ENCODE results near the gene ANLN. TPM values are rescaled to one million over a fixed set of nuclear protein-coding genes. Genes with fewer than 3 reads are reported as not detected.
"Not testable (repeated sequence)": the region's sequence is repeated elsewhere in the genome, so short reads cannot be mapped to it uniquely, and the experiment has no call there.

Gene ANLN
- total RNA-seq, 1 experiment from 2014 or later, result 238 TPM

GRCh38 chr7:36464271-36464670, 74.6 kb downstream of the ANLN start:
- POLR2A ChIA-PET, result no interaction called here
- no TSS peak for BruUV-seq (replicated peaks)

DNA sequence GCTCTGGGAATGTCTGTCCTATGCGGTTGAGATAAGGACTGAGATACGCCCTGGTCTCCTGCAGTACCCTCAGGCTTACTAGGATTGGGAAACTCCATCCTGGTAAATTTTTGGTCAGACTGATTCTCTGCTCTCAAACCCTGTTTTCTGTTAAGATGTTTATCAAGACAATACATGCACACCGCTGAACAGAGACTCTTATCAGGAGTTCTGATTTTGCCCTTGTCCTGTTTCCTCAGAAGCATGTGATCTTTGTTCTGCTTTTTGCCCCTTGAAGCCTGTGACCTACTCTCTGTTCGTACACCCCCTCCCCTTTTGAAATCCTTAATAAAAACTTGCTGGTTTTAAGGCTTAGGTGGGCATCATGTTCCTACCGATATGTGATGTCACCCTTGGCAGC, 76.3 kb downstream of the ANLN start:
- POLR2A ChIA-PET; H3K27me3 ChIP-seq (ENCODE audit: control insufficient read depth, insufficient read depth, low read length); H3K36me3 ChIP-seq (ENCODE audit: control insufficient read depth, insufficient read depth, low read length); H3K27ac ChIP-seq (ENCODE audit: low read length); H3K4me3 ChIP-seq (ENCODE audit: low read depth in 2 of 2, low read length in 2 of 2); H3K4me1 ChIP-seq (ENCODE audit: control insufficient read depth, insufficient read depth, low read length); H3K9me3 ChIP-seq (ENCODE audit: control insufficient read depth, insufficient read depth, low read depth, low read length); ATAC-seq; BruUV-seq (replicated peaks); DNase-seq (ENCODE audit: low read depth, low spot score); intact Hi-C loops (cut with micrococcal nuclease; ENCODE audit: unreplicated experiment); CTCF ChIA-PET; in situ Hi-C loops (cut with HindIII; ENCODE audit: low pct_unique_long_range_greater_than_20kb, low sequenced_read_pairs): not testable (repeated sequence)

More at GRCh38 chr7:36464271-36464670, 74.6 kb downstream of the ANLN start:
- CTCF ChIA-PET, result no interaction called here
- no peaks in the 10 kb centered on the region for H3K4me1 ChIP-seq (ENCODE audit: control insufficient read depth, insufficient read depth, low read length)
- H3K4me3 ChIP-seq (ENCODE audit: low read depth in 2 of 2, low read length in 2 of 2), result no peak overlapping the region
- H3K36me3 ChIP-seq (ENCODE audit: control insufficient read depth, insufficient read depth, low read length), result no peaks in the 10 kb centered on the region
- TF ChIP-seq REST (IDR thresholded peaks at IDR 0.05; ENCODE audit: insufficient read depth in 1 of 2, low read depth in 2 of 2, low read length in 1 of 2) (no peak), SIN3A (IDR thresholded peaks at IDR 0.05; ENCODE audit: borderline replicate concordance, insufficient read depth, low read depth, low read length) (no peak), POLR2AphosphoS5 (IDR thresholded peaks at IDR 0.05; ENCODE audit: low read depth, low read length) (no peak), TCF7L2 (IDR thresholded peaks at IDR 0.05; ENCODE audit: low read depth, low read length) (no peak)
- TF ChIP-seq, protein P1, sequence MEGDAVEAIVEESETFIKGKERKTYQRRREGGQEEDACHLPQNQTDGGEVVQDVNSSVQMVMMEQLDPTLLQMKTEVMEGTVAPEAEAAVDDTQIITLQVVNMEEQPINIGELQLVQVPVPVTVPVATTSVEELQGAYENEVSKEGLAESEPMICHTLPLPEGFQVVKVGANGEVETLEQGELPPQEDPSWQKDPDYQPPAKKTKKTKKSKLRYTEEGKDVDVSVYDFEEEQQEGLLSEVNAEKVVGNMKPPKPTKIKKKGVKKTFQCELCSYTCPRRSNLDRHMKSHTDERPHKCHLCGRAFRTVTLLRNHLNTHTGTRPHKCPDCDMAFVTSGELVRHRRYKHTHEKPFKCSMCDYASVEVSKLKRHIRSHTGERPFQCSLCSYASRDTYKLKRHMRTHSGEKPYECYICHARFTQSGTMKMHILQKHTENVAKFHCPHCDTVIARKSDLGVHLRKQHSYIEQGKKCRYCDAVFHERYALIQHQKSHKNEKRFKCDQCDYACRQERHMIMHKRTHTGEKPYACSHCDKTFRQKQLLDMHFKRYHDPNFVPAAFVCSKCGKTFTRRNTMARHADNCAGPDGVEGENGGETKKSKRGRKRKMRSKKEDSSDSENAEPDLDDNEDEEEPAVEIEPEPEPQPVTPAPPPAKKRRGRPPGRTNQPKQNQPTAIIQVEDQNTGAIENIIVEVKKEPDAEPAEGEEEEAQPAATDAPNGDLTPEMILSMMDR (IDR thresholded peaks at IDR 0.05), result no peak
- intact Hi-C loops (cut with micrococcal nuclease; ENCODE audit: unreplicated experiment), result no loop called here
- no peaks in the 10 kb centered on the region for H3K27me3 ChIP-seq (ENCODE audit: control insufficient read depth, insufficient read depth, low read length)
- no peak for DNase-seq (ENCODE audit: low read depth, low spot score)
- no peak overlapping the region for H3K27ac ChIP-seq (ENCODE audit: low read length)
- in situ Hi-C loops (cut with HindIII; ENCODE audit: low pct_unique_long_range_greater_than_20kb, low sequenced_read_pairs), result no loop called here
- ATAC-seq, result no peak
- no peaks in the 10 kb centered on the region for H3K9me3 ChIP-seq (ENCODE audit: control insufficient read depth, insufficient read depth, low read depth, low read length)

DNA sequence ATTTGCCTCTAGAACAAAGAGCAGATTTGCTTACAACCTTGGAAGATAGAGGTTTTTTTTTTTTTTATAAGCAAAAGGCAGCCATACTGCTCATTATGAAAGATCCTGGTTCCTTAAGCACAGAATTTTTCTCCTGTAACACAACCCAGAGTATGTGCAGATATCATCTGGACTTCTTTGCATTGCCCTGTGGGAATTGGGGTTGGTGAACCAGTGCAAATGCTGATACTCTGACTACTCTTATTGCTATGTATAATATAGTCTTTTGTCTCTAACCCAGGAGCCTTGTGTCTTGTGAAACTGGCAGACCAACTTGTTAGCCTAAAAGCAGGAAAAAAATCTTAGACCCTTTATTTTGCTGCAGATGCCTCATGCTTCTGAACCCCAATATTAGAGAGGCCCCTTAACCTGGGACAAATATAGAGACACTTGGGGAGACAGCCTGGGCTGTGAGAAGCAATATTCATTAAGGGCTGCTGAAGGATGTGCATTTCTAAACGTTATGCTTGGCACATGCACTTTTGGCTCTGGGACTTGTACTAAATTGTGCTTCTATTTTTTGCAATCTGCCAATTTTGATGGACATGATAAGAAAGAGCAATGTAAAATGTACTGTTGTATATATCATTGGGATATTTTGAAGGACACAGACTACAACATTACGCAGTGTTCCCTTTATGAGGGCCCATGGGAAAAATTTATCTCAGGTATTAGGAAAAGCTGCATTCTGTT, 78.9 kb downstream of the ANLN start:
- no peak overlapping the region for H3K27ac ChIP-seq (ENCODE audit: low read length)
- ATAC-seq, result no peak
- H3K4me1 ChIP-seq (ENCODE audit: control insufficient read depth, insufficient read depth, low read length), result no peaks in the 10 kb centered on the region
- DNase-seq (ENCODE audit: low read depth, low spot score), result no peak
- CTCF ChIA-PET, result no interaction called here
- no peaks in the 10 kb centered on the region for H3K27me3 ChIP-seq (ENCODE audit: control insufficient read depth, insufficient read depth, low read length)
- in situ Hi-C loops (cut with HindIII; ENCODE audit: low pct_unique_long_range_greater_than_20kb, low sequenced_read_pairs) (no loop called here), intact Hi-C loops (cut with micrococcal nuclease; ENCODE audit: unreplicated experiment) (no loop called here)
- no TSS peak for BruUV-seq (replicated peaks)
- no peaks in the 10 kb centered on the region for H3K36me3 ChIP-seq (ENCODE audit: control insufficient read depth, insufficient read depth, low read length)
- TF ChIP-seq, protein P1 (IDR thresholded peaks at IDR 0.05), result no peak
- no peak for TF ChIP-seq SIN3A (IDR thresholded peaks at IDR 0.05; ENCODE audit: borderline replicate concordance, insufficient read depth, low read depth, low read length)
- TF ChIP-seq TCF7L2 (IDR thresholded peaks at IDR 0.05; ENCODE audit: low read depth, low read length), result no peak
- TF ChIP-seq POLR2AphosphoS5 (IDR thresholded peaks at IDR 0.05; ENCODE audit: low read depth, low read length), result no peak
- no peak for TF ChIP-seq REST (IDR thresholded peaks at IDR 0.05; ENCODE audit: insufficient read depth in 1 of 2, low read depth in 2 of 2, low read length in 1 of 2)
- no peak overlapping the region for H3K4me3 ChIP-seq (ENCODE audit: low read depth in 2 of 2, low read length in 2 of 2)
- POLR2A ChIA-PET, result no interaction called here
- H3K9me3 ChIP-seq (ENCODE audit: control insufficient read depth, insufficient read depth, low read depth, low read length), result no peaks in the 10 kb centered on the region

Measured in Panc1 (cell line).